Mammary epithelial cell (primary cell): ENCODE results near the gene ANGPTL8.

Source experiments
- CTCF ChIP-seq, 2 donors: IDR thresholded peaks in 1 of 2; conservative IDR thresholded peaks in 1 of 2; 2 replicates each; pipeline ENCODE4 v1.5.1; 2011 to 2012; ENCODE audit warnings: inconsistent platforms in 2 of 2, low read length in 2 of 2, mild to moderate bottlenecking in 2 of 2, control low read depth in 1 of 2, low read depth in 1 of 2; ENCODE audit not compliant: insufficient read depth in 1 of 2; ENCODE audit errors: extremely low read depth in 1 of 2
- EZH2 ChIP-seq: IDR thresholded peaks from 2 replicates; pipeline ENCODE4 v1.6.1; 2012; ENCODE audit warnings: low read length, inconsistent platforms, borderline replicate concordance

GRCh38 chr19:11230621-11231386 lies 8.6 kb upstream of the ANGPTL8 start:
- TF ChIP-seq CTCF (conservative IDR thresholded peaks at IDR 0.05 in 1 of 2, IDR thresholded peaks at IDR 0.05 in 1 of 2; ENCODE audit: extremely low read depth in 1 of 2, insufficient read depth in 1 of 2, low read depth in 1 of 2, low read length in 2 of 2) (no peak), EZH2 (no peak)
